Suppressor macrophage treated with lipopolysaccharide for 1 hour (primary cell): Measurements from ENCODE around the gene KAT7.

Experiments
- DNase-seq, 3 donors: peaks; one replicate each; pipeline ENCODE4 v3.0.0-alpha.2; 2020 to 2022

The KAT7 gene

GRCh38 chr17:49760932-49761558 is 27.4 kb upstream of the KAT7 start:
- no peak for DNase-seq

GRCh38 chr17:49762151-49762941 is 26.1 kb upstream of the KAT7 start:
- no peak for DNase-seq

DNA sequence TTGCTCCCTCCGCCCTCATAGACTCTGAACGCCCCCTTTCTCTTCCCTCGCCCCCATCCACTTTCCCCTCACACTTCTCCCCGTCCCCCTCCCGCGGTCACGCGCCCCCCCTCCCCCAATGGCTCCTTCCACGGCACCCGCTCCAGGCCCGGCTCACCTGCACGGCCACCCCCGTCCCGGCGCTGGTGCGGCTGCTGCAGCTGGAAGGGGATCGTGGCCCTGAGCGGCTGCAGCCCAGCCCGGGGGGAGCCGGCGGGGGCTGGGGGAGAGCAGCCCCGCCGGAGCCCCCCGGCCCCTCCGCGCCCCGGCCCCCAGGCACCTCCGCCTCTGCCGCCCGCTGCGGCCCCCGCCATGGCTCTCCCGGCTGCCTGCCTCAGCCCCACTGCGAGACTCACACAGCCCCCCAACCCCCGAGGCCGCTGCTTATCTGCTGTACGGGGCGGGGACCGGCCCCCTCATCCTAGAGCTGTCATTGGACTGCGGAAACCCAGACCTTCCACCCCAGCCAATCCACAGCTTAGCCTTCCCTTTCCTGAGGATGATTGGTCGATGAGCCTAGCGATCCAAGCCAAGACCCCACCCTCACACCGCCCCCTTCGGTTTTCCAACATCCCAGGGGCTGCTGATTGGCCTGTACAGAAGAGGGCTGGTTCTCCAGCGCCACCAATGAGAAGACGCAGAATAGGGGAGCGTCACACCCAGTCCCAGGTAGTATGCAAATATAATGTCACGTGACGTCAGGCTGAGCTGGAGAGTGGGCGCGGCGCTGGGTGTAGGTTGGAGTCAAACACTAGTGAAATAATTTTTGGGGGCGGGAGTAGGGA is 24.5 kb upstream of the KAT7 start, which contains the start of gene FAM117A:
FAM117A (minus strand) TSS at position 397 of the 824 bp plus-strand sequence; CDS start at position 353, 44 bp downstream.
- DNase-seq = peak; percentile 96 to 97 (median 97)

DNA sequence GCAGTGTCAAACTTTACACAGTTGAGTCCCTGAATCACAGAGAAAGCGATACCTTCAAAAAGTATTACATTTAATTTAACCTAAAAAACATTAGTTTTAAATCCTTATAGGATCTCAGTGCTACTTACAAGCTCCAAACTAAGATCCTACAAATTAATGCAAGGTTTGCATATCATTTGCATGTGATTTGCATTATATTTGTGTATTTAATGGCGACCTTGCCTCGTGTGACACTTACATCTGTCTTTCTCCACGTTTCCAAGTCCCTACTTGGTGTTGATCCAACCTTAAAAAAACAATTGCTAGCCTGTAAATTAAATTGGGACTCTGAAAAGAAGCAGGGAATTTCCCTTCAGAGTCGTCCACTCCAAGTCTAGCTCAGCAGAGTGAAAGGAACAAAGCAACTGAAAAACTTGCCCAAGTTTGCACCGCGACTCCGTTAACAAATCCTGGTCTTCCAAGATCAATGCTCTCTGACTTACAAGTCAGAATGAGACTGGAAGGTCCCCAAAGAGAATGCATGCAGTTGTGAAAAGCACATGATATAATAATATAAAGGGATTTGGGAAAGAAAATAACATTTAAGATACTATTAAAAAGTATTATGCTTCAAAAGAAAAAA is 23.8 kb upstream of the KAT7 start:
- no peak for DNase-seq

DNA sequence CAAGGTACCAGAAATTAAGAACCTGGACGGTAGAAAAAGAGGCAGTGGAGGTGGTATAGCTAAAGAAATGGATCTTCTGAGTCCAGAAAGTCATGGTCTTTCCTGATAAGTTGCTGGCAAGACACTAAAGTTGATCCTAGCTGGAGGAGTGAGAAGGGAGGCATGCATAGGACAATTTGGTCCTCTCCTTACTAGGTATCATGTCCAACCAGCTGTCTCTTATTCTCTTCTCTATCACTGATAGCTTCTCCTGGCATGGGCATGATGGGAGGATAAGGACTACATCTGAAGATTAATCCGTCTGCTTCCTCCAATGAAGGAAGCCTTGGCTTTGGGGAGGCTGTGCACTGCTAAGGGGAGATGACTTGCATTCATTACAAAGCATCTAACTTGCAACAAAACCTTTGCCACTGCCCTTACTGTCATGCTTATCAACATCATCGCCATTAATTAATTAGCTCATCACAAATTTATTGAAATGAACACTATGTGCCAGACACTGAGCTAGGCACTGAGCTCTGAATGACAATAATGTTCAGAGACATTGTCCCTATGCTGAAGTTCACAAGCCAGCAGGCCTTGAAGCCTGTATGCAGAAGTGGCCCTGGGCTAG is 21.5 kb upstream of the KAT7 start:
- no peak for DNase-seq

DNA sequence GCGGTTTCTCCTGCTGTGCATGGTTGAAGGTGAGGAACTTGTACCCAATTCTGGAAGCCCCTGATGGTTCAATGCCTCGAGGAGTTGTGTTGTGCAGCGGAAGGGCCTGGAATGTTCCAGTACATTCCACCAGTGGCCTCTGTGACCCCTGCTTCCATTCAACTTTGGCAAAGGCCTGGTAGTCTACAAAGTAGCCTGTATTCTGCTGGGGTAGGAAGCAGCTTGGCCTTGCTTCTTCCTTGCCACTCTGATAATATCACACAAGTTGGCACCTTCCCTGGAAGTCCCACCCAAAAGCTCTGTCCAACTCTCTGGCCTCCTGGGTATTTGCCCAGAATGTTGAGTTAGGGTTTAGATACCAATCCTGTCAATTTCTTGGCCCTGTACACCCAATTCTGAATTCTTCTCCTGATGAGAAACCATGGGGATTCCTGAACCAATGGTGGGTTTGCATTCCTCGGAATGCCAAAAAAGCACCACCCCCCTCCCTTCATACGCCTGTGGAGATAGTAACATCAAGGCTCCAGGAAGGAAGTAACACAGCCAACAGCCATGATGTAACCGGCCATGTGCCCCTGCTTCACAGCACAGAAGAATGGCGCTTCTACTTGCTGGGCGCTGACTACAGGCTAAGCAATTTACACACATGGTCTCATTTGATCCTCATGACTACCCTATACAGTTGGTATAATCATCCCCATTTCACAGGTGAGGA is 12.8 kb upstream of the KAT7 start:
- DNase-seq = peak in 1 of 3 donors; percentile 39

DNA sequence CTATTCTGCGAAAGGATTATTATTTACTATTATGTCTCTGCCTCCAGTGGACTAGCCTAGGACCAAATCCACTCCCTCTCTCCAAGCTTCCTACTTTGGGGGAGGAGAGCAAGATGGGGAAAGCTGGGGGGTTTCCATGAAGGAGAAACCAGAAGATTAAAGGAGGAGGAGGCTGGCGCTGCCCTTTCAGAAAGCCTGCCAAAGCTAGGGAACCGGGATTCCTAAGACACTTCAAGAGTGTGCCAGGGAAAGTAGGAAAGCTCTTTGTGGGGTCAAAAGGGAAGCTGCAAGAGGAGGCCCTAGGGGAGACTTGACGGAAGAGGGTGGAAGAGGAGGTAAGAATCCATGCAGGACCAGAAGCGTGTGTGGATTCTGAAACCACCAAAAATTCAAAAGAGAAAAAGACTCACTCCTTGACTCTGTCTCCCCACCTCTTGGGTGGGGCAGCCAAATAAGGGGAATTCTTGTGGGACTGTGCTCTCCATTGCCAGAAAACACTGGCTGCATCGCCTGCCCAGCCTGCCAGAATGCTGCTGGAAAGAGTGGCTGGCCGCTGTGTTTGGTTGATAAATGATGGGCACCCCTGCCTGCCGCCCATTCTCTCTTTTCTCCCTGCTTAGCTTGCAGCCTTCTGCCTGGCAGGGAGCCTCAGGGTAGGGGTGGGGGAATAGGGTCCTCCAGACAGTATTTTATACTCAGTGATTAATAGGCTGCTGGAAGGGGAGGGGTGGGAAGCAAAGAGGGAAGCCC is 11.8 kb upstream of the KAT7 start:
- DNase-seq = peak; percentile 49 to 68 (median 57)

GRCh38 chr17:49777563-49777962 is 10.9 kb upstream of the KAT7 start:
- no peak for DNase-seq

DNA sequence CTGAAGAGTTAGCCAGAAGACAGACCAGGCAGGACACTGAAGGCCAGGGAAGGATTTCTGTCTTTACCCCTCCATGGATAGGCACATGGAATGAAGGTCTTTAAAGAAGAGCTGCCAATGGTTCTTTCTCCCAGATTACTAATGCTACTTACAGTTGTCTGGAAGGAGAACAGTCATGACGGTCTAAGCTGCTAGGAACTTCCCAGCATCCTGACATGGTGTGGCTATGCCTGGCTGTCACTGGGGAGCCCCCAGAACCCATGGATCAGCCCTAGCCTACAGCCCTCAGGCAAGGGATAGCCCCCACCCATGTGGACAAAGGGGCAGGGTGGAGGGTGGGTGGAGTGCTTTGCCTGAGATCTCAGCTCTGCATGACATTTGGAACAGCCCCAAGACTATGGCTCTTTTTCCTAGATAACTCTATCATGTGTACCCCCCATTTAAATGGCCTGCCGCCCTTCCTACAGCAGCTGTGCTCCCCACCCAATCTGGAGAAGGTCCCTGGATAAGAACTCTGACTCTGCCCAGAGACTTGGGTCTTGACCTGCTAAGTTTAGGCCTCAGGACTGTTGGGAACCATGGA is 9.2 kb upstream of the KAT7 start:
- peak; percentile 48 to 64 (median 49) for DNase-seq

DNA sequence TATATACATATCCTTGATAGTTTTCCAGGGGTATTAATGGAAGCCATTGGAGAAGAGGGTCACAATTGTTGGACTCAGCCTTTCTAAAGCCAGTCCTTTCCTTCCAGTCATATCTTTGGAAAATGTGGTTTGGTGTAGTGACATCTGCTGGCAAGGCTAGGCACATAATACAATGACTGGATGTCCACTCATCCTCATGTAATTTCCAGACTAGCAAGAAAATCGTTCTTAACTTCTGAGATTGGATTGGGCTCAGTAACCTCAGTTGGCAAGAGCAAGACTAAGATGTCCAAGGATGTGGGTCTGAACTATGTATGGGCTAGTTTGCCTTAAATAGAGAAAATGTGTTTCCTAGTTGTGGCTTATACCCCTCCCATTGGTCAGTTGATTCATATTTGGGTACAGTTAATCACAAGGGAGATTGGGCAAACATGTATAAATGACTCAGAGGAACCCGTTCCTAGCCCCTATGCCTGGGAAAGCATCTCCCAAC is 8.7 kb upstream of the KAT7 start:
- peak; percentile 76 to 93 (median 84) for DNase-seq

DNA sequence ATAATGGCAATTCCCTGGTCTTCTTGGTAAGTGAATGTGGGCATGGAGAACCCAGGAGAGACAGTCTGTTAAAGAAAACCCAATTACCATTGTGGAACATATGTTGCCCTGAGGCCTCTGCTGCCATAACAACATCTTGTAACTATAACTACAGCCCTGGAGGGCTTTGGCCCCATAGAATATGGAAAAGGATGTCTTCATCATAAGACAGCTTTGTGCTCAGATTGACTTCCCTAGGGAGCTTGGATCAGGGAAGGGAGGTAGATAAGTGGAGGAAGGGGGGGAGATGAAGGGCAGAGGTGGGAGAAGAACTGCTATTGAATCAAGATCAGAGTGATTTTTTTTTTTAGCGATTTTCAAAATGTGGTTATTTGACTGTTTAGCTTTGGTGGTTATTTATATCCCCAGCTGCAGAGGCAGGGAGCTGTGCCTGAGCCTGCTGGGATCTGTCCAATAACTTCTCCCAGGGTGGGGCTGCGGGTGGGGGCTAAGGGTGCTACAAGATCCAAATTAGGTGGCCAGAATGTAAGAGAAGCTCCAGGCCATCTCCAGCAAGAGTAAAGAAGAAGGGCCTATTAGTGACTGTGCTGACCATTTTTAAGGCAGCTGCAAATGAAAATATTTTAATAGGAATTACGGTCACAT is 5.3 kb upstream of the KAT7 start:
- no peak for DNase-seq

- DNase-seq = no peak
Observed at GRCh38 chr17:49783791-49784190, 4.7 kb upstream of the KAT7 start.

- no peak for DNase-seq
Observed at GRCh38 chr17:49784636-49785035, 3.8 kb upstream of the KAT7 start.

GRCh38 chr17:49787884-49788477 is 500 bp upstream of the KAT7 start:
- peak in 1 of 3 donors; percentile 3 for DNase-seq

DNA sequence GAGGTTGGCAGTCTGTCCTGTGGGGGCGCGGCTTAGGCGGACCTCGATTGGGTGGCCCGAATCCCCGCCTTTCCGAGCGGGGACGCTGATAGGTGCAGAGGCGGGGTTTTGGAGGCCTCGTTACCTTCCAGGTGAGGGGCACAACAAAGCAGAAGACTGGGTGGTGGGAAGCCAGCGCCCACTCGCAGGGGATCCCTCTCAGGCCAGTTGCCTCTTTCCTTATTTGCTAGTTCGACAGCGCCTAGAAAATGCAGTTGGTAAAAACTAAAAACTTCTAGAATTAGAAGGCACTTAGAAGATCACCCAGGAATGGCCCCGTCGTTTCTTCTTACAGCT is 730 bp downstream of the KAT7 start:
- no peak for DNase-seq

DNA sequence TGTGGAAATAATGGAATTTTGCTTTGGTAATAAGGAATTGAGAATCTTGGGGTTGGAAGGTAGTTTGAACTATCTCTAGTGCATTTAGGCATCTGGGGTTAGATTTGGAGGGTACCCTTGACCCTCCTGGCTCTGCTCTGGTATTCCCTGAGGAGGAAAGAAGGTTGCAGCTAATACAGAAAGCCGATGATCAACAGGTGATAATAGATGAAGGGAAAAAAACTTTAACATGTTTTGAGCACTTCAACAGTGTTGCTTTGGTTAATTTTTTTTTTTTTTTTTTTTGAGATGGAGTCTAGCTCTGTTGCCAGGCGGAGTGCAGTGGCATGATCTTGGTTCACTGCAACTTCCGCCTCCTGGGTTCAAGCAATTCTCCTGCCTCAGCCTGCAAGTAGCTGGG is 4.8 kb downstream of the KAT7 start:
- DNase-seq = no peak

GRCh38 chr17:49795372-49795771 is 6.9 kb downstream of the KAT7 start:
- DNase-seq = no peak

DNA sequence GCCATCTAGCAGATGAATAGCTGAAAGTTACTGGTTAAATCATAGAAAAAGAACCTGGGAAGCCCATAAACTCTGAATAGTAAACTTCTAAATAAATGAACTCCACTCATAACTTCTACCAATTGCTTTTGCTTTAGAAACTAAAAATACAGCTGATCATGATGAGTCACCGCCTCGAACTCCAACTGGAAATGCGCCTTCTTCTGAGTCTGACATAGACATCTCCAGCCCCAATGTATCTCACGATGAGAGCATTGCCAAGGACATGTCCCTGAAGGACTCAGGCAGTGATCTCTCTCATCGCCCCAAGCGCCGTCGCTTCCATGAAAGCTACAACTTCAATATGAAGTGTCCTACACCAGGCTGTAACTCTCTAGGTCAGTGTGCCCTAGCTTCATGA is 9.7 kb downstream of the KAT7 start:
- DNase-seq = no peak

GRCh38 chr17:49798738-49799137 is 10.3 kb downstream of the KAT7 start:
- DNase-seq = no peak

- DNase-seq = no peak
Observed at GRCh38 chr17:49809056-49809455, 20.6 kb downstream of the KAT7 start.
